MM.1S (cell line): ENCODE results near the gene WDR43.
A peak's percentile ranks its signal among the peaks of the same experiment; 100 is the strongest.

ENCODE experiments used
- DNase-seq: peaks from one replicate; pipeline ENCODE4 v3.0.0-alpha.2; 2015
- H2AFZ ChIP-seq: fragments of 300-600 bp; sonication (generic); 2 replicates; pipeline ENCODE4 v1.6.0; 2016; ENCODE audit warnings: antibody characterized with exemption, low read length
- H3F3A ChIP-seq: fragments of 300-600 bp; sonication (generic); 2 replicates; pipeline ENCODE4 v1.6.1; 2016; ENCODE audit warnings: mild to moderate bottlenecking, antibody characterized with exemption, low read length, moderate library complexity, mixed read lengths; ENCODE audit not compliant: insufficient read depth
- H3K27ac ChIP-seq: fragments of 300-600 bp; sonication (generic); 2 replicates; pipeline ENCODE4 v1.5.1; 2016; ENCODE audit warnings: mild to moderate bottlenecking, low read length
- H3K27me3 ChIP-seq: fragments of 300-600 bp; sonication (generic); replicated peaks from 2 replicates; pipeline ENCODE4 v1.6.0; 2016; ENCODE audit warnings: low read length; ENCODE audit not compliant: insufficient read depth
- H3K36me3 ChIP-seq: fragments of 300-600 bp; sonication (generic); replicated peaks from 2 replicates; pipeline ENCODE4 v1.6.1; 2016; ENCODE audit warnings: mild to moderate bottlenecking, low read length, mixed read lengths; ENCODE audit not compliant: insufficient read depth
- H3K4me1 ChIP-seq: fragments of 300-600 bp; sonication (generic); 2 replicates; pipeline ENCODE4 v1.6.1; 2016; ENCODE audit warnings: low read length, mixed read lengths
- H3K4me2 ChIP-seq: fragments of 300-600 bp; sonication (generic); 2 replicates; pipeline ENCODE4 v1.6.0; 2016; ENCODE audit warnings: low read depth, low read length
- H3K4me3 ChIP-seq: fragments of 300-600 bp; sonication (generic); 2 replicates; pipeline ENCODE4 v1.5.1; 2016; ENCODE audit warnings: low read length, mixed read lengths
- H3K79me2 ChIP-seq: fragments of 300-600 bp; sonication (generic); 2 replicates; pipeline ENCODE4 v1.6.1; 2016; ENCODE audit warnings: mixed run types, low read length, mixed read lengths
- H3K9ac ChIP-seq: fragments of 300-600 bp; sonication (generic); 2 replicates; pipeline ENCODE4 v1.6.1; 2016; ENCODE audit warnings: low read length, mixed read lengths
- H3K9me2 ChIP-seq: fragments of 300-600 bp; sonication (generic); replicated peaks from 2 replicates; pipeline ENCODE4 v1.6.1; 2016; ENCODE audit warnings: mild to moderate bottlenecking, low read length, mixed read lengths; ENCODE audit not compliant: insufficient read depth
- H3K9me3 ChIP-seq: fragments of 300-600 bp; sonication (generic); replicated peaks from 2 replicates; pipeline ENCODE4 v1.6.1; 2016; ENCODE audit warnings: mild to moderate bottlenecking, low read length, mixed read lengths; ENCODE audit not compliant: insufficient read depth
- H4K20me1 ChIP-seq: fragments of 300-600 bp; sonication (generic); 2 replicates; pipeline ENCODE4 v1.6.1; 2016; ENCODE audit warnings: mild to moderate bottlenecking, low read length, moderate library complexity, mixed read lengths; ENCODE audit not compliant: insufficient read depth
- CTCF ChIP-seq: fragments of 300-600 bp; sonication (generic); IDR thresholded peaks from 2 replicates; pipeline ENCODE4 v1.5.1; 2016; ENCODE audit warnings: antibody characterized with exemption, low read length, mixed read lengths
- EZH2 ChIP-seq: fragments of 300-600 bp; sonication (generic); optimal IDR thresholded peaks from 2 replicates; pipeline ENCODE3; 2017; ENCODE audit warnings: low read depth, mild to moderate bottlenecking, antibody characterized with exemption, low read length, mixed read lengths
- EZH2phosphoT487 ChIP-seq: fragments of 300-600 bp; sonication (generic); IDR thresholded peaks from 2 replicates; pipeline ENCODE4 v1.6.1; 2018; ENCODE audit warnings: antibody characterized with exemption, low read length

WDR43 gene

GRCh38 chr2:28934769-28935168 lies 40.3 kb downstream of the WDR43 start:
- DNase-seq = no peak
- no peaks in the 10 kb centered on the region; the same call in 1 of the 2 replicates for H3F3A ChIP-seq
- H3K9ac ChIP-seq = no peak overlapping the region
- no peak overlapping the region for H3K4me3 ChIP-seq
- H3K36me3 ChIP-seq = peaks cover 22% of the 10 kb centered on the region; the same call in 1 of the 2 replicates
- peaks cover 74% of the 10 kb centered on the region for H3K79me2 ChIP-seq
- H3K27ac ChIP-seq = peak overlapping the region; percentile 26; the same call in 1 of the 2 replicates
- no peaks in the 10 kb centered on the region for H3K9me3 ChIP-seq
- H3K4me1 ChIP-seq = no peaks in the 10 kb centered on the region
- 0 out of 2 replicates have a peak overlapping the region, but pooled peaks have one; percentile 3 for H3K4me2 ChIP-seq
- no peaks in the 10 kb centered on the region for H3K9me2 ChIP-seq
- no peak overlapping the region for H2AFZ ChIP-seq
- H4K20me1 ChIP-seq = no peaks in the 10 kb centered on the region
- TF ChIP-seq EZH2phosphoT487 (no peak), CTCF (no peak), EZH2 (no peak)
- H3K27me3 ChIP-seq = no peaks in the 10 kb centered on the region

- TF ChIP-seq CTCF (no peak), EZH2 (no peak), EZH2phosphoT487 (no peak)
- peaks cover 3% of the 10 kb centered on the region; the same call in 1 of the 2 replicates for H4K20me1 ChIP-seq
These were observed 46.5 kb downstream of the WDR43 start for GRCh38 chr2:28941008-28941407.

GRCh38 chr2:28944535-28945248 lies 50.2 kb downstream of the WDR43 start:
- Histone ChIP-seq H3K9me3 (no peaks in the 10 kb centered on the region), H4K20me1 (peaks cover 3% of the 10 kb centered on the region; the same call in 1 of the 2 replicates), H2AFZ (no peak overlapping the region), H3K4me2 (no peak overlapping the region), H3K27ac (no peak overlapping the region), H3K9me2 (no peaks in the 10 kb centered on the region), H3K79me2 (peaks cover 10% of the 10 kb centered on the region; the same call in 1 of the 2 replicates), H3K27me3 (no peaks in the 10 kb centered on the region), H3K36me3 (peaks cover 17% of the 10 kb centered on the region; the same call in 1 of the 2 replicates), H3F3A (no peaks in the 10 kb centered on the region; the same call in 1 of the 2 replicates), H3K4me1 (no peaks in the 10 kb centered on the region), H3K4me3 (no peak overlapping the region), H3K9ac (no peak overlapping the region)
- TF ChIP-seq EZH2phosphoT487 = no peak
- no peak for DNase-seq

More at GRCh38 chr2:28941008-28941407, 46.5 kb downstream of the WDR43 start:
- Histone ChIP-seq H3K27me3 (no peaks in the 10 kb centered on the region), H3K4me1 (no peaks in the 10 kb centered on the region), H3K9ac (no peak overlapping the region), H3K9me2 (no peaks in the 10 kb centered on the region), H3K79me2 (peaks cover 31% of the 10 kb centered on the region), H2AFZ (no peak overlapping the region), H3K4me3 (no peak overlapping the region), H3K4me2 (no peak overlapping the region), H3F3A (no peaks in the 10 kb centered on the region; the same call in 1 of the 2 replicates), H3K36me3 (peaks cover 18% of the 10 kb centered on the region; the same call in 1 of the 2 replicates), H3K9me3 (no peaks in the 10 kb centered on the region), H3K27ac (no peak overlapping the region)
- DNase-seq = no peak
